Epithelial cell of esophagus (primary cell): ENCODE results near the gene OPRM1.

Experiments used
- DNase-seq: peaks from one replicate; pipeline ENCODE4 v3.0.0; 2010; ENCODE audit warnings: low read depth
- H3K4me3 ChIP-seq: 2 replicates; pipeline ENCODE4 v1.5.1; 2011; ENCODE audit warnings: mild to moderate bottlenecking, low read length, control low read depth
- CTCF ChIP-seq: IDR thresholded peaks from 2 replicates; pipeline ENCODE4 v1.5.1; 2011; ENCODE audit warnings: low read depth, mild to moderate bottlenecking, low read length, control low read depth, inconsistent platforms; ENCODE audit not compliant: insufficient read depth; ENCODE audit errors: missing control alignments

Gene OPRM1

GRCh38 chr6:154138793-154139192, 99.8 kb downstream of the OPRM1 start:
- no peak overlapping the region for H3K4me3 ChIP-seq
- no peak for TF ChIP-seq CTCF
- DNase-seq, result peak; percentile 69

- TF ChIP-seq CTCF, result no peak
- DNase-seq, result peak; percentile 42
- no peak overlapping the region for H3K4me3 ChIP-seq
Measured at GRCh38 chr6:154139892-154140291, 100.9 kb downstream of the OPRM1 start.

- DNase-seq, result no peak
- no peak overlapping the region for H3K4me3 ChIP-seq
Measured at GRCh38 chr6:154140743-154141142, 101.7 kb downstream of the OPRM1 start.

DNA sequence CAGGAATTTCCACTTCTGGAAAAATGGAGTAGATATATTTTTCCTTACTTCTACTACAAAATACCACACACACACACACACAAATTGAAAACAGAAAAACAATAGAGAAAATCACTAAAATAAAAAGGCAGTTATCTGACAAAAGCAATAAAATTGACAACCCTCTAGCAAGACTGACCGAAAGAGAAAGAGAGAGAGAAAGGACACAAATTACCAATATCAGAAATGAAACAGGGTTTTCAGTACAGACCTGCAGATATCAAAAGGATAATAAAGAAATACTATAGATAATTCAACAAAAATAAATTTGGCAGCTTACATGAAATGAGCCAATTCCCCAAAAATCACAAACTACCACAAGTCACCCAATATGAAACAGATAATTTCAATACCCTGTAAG, 104.7 kb downstream of the OPRM1 start:
- no peak for DNase-seq
- no peak for TF ChIP-seq CTCF

More at GRCh38 chr6:154140743-154141142, 101.7 kb downstream of the OPRM1 start:
- no peak for TF ChIP-seq CTCF

DNA sequence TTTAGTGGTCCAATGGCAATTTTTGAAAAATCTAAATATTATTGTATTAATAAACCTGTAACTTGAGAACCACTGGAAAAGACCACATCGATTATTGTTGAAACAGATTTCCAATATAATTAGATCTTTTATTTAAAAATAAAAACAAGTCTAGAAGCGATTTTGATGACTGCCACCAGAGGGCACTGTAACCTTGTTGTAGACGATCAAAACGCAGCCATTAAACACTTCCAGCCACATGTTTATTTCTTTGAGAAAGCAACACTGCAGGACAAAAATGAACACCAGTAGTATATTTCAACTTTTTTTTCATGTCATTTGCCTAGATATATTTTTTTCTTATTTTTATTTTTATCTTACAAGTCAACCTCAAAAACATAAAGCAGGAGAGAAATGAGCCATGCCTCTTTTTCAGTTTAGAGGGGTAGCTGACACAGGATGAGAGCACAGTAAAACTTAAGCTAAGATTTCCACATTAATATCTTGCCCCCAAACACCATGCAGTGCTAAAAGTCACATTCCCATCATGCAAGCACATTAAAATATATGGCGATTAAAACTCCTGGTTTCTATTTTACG, 115.4 kb downstream of the OPRM1 start:
- H3K4me3 ChIP-seq, result no peak overlapping the region
- peak; percentile 66 for TF ChIP-seq CTCF
- peak; percentile 74 for DNase-seq

More for the DNA sequence above, 104.7 kb downstream of the OPRM1 start:
- no peak overlapping the region for H3K4me3 ChIP-seq

- peak; percentile 85 for TF ChIP-seq CTCF
- peak; percentile 60 for DNase-seq
- no peak overlapping the region for H3K4me3 ChIP-seq
Measured at GRCh38 chr6:154156135-154156896, 117.3 kb downstream of the OPRM1 start.

- DNase-seq, result no peak
- no peak overlapping the region for H3K4me3 ChIP-seq
- TF ChIP-seq CTCF, result no peak
Measured at GRCh38 chr6:154157082-154157481, 118.0 kb downstream of the OPRM1 start.
